ENCODE results near the gene KIAA0319L.
"Not testable (repeated sequence)": the region's sequence is repeated elsewhere in the genome, so short reads cannot be mapped to it uniquely, and the experiment has no call there.

KIAA0319L gene

DNA sequence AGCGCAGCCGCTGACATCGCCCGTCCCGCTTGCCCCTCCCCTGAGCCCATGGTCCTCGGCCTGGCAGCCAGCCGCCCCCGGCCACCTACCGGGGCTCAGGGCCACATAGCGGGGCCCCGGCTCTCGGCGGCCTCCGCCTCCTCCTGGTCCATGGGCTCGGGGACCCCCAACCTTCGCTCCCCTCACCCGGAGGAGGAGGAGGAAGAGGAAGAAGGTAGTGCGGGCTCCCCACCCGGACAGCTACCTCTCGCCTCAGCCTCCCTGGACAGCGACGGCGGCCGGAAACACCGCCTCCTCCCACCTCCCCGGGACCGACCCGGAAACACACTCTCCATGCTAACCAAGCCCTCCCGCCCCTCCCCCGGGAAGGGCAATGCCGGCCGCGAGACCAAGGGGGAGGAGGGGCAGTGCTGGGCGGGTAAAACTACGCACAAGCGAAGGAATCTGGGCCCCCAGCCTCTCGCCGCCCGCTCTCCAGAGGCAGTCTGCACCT lies at the start of gene KIAA0319L:
Gene KIAA0319L, minus strand, starts transcription at position 286 of the 493 bp plus-strand sequence. CDS start 2,912 bp downstream, outside the sequence.
- DNase-seq: no peak

DNA sequence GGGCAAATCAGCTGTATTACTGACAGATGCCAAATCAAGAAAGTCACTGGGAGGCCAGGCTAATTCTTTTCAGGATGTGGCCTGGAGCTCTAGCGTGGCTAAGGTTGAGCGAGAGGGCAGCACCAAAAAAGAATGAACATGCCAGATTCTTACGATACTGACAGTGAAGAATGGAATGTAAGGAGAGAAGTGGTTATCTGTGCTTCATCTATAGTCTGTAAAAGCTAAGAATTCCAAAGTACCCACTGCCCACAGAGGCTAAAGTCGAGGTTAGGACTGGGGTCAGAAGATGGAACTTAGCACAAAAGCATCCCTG lies 48.6 kb upstream of the KIAA0319L start:
- no peak for DNase-seq

DNA sequence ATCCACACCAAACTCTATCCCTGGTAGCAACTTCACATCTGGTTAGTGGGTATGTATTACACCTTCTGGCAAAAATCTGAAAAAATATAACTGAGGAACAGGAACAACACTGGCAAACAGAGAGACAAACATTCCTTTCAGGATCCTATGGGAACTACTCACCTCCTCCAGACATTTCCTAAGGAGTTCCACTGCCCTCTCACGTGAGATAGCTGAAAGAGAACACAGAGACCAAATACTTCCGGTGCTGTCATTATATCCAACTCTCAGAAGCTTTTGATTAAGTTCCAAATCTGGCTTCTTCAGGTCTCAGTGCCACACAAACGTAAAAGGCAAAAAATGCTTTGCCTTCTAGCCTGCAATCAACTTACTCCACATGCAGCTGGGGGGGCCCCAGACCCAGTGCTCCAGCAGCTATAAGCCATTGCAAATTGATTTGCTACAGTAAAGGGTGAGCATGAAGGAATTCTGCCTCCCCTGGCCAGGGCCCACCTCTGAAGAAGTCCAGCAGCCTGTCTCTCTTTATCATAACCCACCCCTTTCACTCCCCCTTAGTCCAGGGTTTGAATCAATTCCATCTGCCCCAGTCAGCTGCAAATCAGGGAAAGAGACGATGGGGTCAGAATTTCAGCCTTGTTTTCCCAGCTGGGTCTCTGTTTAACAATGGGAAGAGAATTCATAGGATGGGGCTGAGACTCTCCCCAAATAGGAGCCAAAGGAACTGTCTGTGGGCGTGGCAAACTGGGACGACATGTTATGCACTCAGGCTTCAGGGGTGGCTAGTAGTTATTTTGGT lies 48.1 kb upstream of the KIAA0319L start:
- DNase-seq: no peak

DNA sequence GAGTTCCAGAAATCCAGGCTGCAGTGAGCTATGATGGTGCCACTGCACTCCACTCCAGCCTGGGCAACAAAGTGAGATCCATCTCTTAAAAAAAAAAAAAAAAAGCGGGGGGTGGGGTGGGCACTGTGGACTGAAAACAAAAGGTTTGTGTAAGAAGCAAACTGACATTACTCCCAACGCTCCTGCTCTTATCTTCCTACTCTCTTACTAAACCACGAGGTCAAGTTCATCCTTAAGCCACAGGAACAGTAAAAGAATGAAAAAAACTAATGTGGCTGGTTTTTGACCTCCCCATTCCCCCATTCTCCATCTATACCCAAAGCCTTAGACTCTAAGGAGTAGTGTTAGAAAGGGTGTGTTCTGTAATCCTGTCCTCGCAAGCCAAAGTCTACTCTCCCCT lies 46.7 kb upstream of the KIAA0319L start:
- DNase-seq: no peak

DNA sequence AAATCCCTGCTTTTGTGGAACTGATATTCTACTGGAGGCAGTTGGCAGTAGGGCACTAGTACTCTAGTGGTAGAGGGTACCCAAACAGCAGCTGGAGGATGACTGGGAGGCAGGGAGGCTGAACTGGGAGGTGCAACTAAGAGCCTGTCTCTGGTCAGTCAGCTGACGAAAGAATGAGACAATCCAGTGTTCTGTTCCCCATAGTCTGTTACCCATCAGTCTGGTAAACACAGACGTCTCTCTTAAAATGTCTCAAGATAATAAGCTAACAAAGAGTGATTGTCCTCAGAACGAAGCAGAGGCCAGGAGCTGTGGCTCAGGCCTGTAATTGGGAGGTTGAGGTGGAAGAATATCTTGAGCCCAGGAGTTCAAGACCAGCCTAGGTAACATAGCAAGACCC lies 46.3 kb upstream of the KIAA0319L start:
- no peak for DNase-seq

DNA sequence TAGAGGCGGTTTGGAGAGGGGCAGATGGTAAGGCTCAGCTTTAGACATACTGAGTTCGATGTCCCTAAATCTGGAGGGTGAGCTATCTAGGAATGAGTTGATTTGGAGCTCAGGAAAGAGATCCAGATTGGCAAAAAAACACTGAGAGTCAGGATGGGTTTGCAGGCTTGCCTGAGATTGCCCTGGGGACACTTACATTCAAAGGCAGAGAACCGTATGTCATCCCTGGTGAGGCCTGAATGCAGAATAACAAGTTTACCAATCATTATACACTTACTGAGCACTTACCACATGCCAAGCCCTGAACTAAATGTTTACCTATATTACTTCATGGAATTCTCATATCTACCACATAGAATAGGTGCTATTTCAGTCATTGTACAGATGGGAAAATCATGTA lies 43.4 kb upstream of the KIAA0319L start:
- no peak for DNase-seq

DNA sequence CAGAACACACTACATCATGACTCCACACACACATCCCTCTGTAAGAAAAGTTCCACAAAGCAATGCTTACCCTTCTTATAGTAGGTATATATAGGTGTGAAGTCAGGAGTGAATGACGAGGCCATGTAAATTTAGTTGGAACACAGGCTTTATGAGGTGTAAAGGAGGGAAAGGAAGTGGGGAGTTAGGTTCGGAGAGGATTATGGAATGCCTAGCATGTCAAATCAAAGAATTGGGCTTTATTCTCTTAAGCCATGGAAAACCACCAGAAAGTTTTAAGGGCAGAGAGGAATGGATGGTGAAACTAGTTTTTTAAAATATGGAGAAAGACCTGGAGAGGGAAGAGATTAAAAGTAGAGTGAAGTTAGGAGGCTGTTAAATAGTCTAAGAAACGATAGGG lies 42.2 kb upstream of the KIAA0319L start:
- no peak for DNase-seq

DNA sequence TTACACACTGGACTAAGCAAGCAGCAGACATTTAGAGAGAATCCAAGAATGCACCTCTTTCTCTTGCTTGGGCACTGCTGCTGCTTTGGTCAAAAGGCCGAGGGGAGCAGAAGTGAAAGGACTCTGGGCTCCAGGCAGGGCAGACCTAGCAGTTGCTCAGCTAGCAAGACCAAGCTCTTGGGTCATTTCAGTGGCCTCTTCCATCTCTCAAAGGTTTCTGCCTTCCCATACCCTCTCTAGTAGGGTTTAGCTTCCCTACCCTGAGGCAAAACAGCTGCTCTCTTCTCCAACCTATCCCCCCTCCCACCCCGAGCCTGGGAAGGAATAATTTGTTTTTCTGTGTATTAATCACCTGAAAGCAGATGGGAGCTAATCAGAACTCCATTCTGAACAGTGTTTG lies 41.7 kb upstream of the KIAA0319L start:
- no peak for DNase-seq

DNA sequence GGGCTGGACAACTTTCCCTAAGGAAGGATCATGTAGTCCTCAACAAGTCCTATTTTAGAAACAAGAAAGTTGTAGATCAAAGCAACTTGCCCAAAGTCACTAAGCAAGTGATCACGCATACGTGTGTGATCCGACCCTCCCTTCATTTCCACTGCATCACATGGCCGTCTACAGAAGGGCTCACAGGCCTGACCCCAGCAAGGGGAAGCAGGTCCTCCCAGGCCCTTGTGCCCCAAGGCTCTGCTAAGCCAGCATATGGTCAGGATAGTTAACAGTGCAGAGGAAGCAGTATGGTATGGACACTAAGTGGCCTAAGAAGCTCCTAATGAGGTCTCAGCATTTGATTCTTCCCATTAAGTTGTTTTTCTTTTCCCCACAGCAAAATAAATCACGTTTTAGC lies 40.7 kb upstream of the KIAA0319L start:
- DNase-seq: no peak

DNA sequence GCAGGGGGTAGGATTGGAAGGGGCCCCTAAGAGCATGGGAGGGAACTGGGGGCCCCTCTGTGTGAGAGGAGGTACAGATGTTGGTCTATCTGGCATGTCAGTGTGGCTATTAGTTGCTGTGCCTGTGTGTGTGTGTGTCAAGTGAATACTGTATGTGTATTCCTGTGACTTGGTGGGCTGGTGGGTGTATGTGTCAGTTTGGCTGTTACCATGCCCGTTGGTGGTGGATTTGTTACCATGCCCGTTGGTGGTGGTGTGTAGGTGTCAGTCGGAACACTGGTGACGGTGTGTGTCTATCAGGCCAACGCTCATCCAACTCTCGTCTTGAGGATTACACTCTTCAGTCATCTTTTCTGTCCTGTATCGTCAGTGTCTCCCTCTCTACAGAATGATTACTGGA lies 38.5 kb upstream of the KIAA0319L start:
- no peak for DNase-seq

DNA sequence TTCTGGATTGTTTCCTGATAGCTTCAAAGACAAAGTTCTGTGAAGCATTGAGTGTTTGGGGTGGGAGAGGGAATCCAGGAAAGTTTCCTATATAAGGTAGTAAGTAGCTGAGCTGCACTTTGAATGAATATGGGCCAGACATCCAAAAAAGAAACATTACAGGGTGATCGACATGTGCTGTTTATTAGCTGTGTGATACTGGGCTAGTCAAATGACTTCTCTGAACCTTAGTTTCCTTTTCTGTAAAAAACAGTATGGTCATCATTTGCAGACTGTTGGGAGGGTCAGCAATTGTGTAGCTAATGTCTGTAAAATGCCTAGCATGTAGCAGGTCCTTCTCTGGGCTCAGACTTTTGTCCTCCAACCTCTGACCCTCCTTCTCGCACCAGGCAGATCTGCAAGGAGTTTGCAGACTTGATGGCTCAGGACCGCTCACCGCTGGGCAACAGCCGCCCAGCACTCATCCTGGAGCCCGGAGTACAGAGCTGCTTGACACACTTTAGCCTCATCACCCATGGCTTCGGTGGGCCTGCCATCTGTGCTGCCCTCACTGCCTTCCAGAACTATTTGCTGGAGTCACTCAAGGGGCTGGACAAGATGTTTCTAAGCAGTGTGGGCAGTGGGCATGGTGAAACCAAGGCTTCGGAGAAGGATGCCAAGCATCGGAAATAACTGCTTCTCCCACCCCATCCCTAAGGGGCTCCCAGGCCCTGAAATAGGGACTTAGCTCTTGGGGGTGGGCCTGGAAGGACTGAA lies 37.0 kb upstream of the KIAA0319L start:
- DNase-seq: no peak

DNA sequence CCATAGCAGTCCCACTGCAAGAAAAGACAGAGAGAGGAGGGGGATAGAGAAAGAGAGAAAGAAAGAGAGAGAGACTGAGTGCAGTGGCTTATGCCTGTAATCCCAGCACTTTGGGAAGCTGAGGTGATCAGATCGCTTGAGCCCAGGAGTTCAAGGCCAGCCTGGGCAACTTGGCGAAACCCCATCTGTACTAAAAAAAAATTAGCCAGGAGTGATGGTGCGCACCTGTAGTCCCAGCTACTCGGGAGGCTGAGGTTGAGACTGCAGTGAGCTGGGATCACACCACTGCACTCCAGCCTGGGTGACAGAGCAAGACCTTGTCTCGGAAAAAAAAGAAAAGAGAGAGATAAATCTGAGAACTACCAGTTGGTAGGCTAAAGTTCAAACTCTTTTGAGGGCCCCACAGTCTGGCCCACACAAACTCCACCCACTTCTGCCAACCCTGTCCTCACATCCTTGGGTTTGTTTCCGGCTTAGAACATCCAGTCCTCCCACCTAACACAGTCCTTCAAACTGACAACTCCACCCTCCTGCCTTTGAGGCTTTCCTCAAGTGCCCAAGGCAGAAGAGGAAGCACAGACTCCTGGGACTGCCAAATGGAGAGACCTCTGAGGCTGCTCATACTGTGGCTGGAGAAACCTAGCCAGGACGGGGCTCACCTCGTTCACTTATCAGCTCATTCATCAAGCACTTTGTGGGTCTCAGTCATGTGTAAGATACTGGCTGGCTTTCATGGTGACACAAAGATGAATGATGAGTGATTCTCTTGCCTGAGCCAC lies 36.0 kb upstream of the KIAA0319L start:
- DNase-seq: no peak

DNA sequence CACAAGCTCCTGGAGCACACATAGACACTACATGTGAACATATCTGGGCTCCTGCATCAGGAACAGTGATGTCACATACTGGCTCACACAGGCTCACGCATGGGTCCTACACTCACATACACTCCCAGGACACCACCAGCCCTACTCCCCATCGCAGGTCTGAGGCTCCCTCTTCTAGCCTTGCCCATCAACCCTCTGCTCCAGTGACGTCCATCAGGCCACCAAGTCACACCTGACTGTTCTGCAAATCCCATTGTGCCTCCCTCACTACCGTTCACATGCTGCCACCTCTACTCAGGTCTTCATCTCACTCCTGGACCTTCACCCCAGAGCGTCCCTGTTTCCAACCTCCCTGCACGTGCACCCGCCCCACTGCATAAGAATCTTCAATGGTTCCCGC lies 34.0 kb upstream of the KIAA0319L start:
- no peak for DNase-seq

DNA sequence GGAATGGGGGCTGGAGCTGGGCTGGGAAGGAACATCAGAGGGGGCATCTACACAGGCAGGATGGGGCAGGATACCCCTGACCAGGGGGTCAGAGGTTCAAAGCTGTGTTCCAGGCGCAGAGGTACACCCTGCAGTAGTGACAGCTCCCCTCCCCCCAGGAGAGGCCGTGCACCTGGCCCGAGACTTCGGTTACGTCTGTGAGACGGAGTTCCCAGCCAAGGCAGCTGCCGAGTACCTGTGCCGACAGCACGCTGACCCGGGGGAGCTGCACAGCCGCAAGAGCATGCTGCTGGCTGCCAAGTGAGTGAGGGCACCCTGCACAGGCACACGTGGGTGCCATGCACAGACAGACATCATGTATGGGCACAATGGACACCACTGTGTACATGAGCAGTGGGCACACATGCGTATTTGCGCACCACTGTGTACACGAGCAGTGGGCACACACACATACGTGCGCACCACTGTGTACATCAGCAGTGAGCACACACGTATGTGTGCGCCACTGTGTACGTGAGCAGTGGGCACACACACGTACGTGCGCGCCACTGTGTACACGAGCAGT lies 33.4 kb upstream of the KIAA0319L start:
- DNase-seq: no peak

DNA sequence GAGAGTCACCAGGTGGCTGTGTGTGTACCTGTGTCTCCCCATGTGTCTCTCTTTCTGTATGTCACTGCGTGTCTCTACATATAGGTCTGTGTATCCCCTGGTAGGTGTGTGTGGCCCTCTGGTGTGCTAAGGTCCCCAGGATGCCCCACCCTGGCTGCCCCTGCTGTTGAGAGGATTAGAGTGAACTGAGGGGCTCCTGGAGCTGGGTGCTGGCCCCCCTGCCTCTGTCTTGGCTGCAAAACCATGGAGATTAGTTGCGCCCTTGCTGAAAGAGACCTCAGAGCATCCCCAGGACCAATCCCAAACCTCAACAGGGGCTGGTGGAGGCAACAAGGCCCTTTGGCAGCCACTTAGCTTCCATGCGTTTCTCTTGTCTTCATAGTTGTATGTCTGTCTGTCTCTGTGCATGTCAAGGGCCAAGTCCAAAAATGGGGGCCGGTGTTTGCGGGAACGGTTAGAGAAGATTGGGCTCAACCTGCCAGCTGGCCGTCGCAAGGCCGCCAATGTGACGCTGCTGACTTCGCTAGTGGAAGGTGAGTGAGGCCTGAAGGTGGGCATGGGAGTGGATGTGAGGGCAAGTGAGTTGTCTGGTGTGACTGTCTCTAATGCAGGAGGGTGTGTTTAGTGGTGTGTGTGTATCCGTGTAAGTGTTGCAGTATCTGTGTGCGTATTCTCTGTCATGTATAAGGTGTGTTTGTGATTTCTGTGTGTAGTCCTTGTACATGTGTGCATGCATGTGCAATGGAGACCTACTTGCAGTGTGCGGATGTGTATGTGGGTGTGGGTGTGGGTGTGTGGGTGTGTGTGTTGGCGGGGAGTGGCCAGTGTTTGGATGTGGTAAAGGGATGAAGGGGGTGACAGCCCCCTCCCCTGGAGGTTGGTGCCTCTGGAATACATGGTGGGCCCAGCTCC lies 32.6 kb upstream of the KIAA0319L start:
- DNase-seq: no peak

DNA sequence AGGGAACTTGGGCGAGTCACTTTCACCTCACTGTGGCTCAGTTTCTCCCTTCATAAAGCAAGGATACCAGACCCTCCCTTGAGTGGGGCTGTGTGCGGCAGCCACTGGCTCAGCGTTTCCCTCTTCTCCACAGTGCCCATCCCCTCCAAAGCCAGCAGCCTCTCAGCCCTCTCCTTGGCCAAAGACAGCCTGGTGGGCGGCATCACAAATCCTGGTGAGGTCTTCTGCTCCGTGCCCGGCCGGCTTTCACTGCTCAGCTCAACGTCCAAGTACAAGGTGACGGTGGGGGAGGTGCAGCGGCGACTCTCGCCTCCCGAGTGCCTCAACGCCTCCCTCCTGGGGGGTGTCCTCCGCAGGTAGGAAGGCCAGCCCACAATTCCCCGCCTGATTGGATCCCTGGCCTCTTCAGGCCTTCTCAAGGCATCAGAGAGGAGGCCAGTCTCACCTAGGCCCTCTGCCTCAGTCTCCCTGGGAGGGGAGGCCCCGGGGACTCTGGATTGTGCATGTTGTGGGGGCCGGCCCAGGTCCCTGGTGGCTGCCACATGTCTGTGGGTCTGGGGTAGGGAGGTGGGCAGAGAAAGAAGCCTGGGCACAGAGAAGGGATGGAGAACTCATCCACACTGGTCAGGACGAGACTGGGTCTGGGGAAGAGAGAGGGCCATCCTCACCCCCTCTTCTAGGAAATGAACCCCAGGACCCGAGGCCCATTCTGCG lies 31.2 kb upstream of the KIAA0319L start:
- no peak for DNase-seq

DNA sequence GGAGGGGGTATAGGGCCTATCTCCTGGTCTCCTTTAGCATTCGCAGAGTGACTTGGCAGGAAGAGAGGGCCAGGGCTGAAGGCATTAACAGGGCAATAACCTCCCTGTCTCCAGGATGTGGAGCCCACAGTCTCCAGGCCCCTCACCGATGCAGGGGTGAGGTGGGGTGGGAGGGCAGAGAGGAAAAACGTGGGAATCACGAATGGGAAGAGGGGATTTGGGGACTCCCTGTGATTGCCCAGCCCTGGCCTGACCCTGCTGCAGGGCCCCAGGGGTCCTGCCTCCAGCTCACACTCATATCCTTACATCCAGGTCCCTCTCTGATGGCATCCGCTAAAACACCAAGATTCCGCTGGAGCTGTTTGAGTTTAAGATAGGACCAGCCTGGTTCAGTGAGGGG lies 30.5 kb upstream of the KIAA0319L start:
- no peak for DNase-seq

DNA sequence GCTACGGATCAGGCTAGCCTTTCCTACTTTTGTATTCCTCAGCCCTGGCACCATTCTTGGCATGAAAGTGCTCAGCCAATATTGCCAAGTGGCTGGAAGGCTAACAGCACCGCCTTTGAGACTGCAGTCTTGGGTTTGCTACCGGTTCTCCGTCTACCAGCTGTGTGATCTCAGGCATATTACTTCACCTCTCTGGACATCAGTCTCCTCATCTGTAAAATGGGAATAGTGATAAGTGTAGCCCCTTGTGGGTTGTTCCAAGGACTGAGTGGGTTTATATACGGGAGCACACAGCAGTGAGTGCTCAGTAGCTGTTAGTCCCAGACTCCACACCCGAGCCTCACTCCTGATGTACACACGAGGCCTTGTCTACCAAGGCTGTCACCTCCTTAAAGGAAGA lies 29.6 kb upstream of the KIAA0319L start:
- no peak for DNase-seq

DNA sequence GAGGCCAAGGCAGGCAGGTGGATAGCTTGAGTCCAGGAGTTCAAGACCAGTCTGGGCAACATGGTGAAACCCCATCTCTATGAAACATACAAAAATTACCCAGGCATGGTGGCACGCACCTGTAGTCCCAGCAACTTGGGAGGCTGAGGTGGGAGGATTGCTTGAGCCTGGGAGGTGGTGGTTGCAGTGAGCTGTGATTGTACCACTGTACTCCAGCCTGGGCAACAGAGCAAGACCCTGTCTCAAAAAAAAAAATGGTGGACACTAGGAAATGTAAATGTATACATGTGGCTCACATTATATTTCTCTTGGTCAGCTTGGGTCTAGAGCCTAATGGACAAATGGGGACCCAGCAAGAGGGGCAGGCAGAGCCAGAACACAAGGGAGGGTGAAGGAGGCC lies 28.6 kb upstream of the KIAA0319L start:
- not testable (repeated sequence) for DNase-seq

DNA sequence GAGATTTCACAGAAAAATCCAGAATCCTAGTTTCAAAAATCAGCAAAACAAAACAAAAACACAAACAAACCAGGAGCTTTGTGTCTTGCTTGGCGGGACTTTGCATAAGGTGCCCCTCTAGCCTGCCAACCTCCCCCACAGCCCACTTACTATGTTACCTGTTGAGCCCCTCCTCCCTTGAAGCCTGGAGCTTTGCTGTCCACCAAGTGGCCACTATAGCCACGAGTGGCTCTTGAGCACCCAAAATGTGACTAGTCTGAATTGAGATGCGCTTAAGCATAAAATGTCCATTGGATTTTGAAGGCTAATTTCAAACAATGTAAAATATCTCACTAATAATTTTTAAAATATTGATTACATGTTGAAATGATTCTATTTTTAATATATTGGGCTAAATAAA lies 28.1 kb upstream of the KIAA0319L start:
- DNase-seq: no peak

DNA sequence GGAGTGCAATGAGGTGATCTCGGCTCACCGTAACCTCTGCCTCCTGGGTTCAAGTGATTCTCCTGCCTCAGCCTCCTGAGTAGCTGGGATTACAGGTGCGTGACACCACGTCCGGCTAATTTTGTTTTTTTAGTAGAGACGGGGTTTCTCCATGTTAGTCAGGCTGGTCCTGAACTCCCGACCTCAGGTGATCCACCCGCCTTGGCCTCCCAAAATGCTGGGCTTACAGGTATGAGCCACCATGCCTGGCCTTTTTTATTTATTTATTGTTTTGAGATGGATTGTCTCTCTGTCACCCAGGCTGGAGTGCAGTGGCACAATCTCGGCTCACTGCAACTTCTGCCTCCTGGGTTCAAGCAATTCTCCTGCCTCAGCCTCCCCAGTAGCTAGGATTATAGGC lies 24.4 kb upstream of the KIAA0319L start:
- not testable (repeated sequence) for DNase-seq

All from CD4-positive, alpha-beta T cell treated with Interleukin-6 for 4 hours (primary cell).